UCSD-AML1 (cell line): ENCODE results near the gene GPR139.

ENCODE experiments used
- DNase-seq: peaks from one replicate; lab custom pipeline; 2025; ENCODE audit not compliant: unreplicated experiment; lab: John Stamatoyannopoulos, UW

Gene GPR139

DNA sequence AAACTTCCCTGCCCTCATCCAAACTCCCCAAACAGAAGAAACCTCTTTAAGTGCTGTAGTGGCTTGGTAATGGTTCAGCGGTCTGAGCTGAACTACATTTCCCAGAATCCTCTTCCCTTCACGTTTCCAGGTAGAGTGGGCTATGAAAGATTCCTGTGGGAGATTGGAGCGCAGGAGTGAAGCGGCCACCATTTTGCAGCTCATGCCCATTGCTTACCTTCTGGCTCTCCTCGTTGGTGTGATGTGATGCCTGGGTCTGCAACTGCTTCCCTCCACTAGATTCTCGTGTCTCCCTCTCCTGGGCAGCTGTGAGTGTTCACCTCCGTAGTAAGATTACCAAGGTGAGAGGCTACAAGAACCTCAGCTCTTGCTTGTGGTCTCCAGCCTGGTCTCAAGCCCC, 82.1 kb downstream of the GPR139 start:
- no peak for DNase-seq

DNA sequence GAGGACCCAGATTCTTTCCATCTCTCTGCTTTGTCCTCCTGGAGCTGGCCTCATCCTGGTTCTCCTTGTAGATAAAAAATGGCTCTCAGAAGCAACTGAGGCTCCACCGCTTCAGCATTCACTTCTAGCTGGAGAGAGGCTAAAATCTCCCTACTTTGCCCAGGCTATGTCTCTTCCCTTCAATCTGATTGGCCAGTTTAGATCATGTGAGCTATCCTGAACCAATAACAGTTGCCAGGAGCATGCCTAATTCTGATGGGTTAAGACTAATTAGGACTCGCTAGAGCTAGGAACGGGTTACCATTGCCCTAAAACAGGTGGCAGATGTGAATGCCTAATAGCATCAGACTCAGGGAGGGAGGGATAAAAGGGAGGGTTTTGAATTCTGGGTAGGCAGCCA, 89.6 kb downstream of the GPR139 start:
- no peak for DNase-seq
